Loucy (cell line): Measurements from ENCODE around the gene OS9.

Experiments used
- H2AFZ ChIP-seq: fragments of 200-600 bp; sonication (generic); 2 replicates; pipeline ENCODE4 v1.6.0; 2016; ENCODE audit warnings: antibody characterized with exemption, mild to moderate bottlenecking, low read length, moderate library complexity
- H3F3A ChIP-seq: fragments of 200-600 bp; 2 replicates; pipeline ENCODE4 v1.6.0; 2016; ENCODE audit warnings: antibody characterized with exemption, low read depth, mild to moderate bottlenecking
- H3K27me3 ChIP-seq: fragments of 200-600 bp; sonication (generic); 2 replicates; pipeline ENCODE4 v1.6.1; 2014; ENCODE audit warnings: low read length, mild to moderate bottlenecking; ENCODE audit not compliant: insufficient read depth, poor library complexity, severe bottlenecking
- H3K36me3 ChIP-seq: fragments of 200-600 bp; sonication (generic); 2 replicates; pipeline ENCODE4 v1.6.1; 2016; ENCODE audit warnings: low read length; ENCODE audit not compliant: insufficient read depth
- H3K4me1 ChIP-seq: fragments of 200-600 bp; sonication (generic); 2 replicates; pipeline ENCODE4 v1.5.1; 2014; ENCODE audit warnings: low read length, mild to moderate bottlenecking; ENCODE audit not compliant: insufficient read depth, poor library complexity, severe bottlenecking
- H3K4me2 ChIP-seq: fragments of 200-600 bp; sonication (generic); 2 replicates; pipeline ENCODE4 v1.6.0; 2014; ENCODE audit warnings: antibody characterized with exemption, low read length, low read depth, mild to moderate bottlenecking; ENCODE audit not compliant: poor library complexity, severe bottlenecking
- H3K4me3 ChIP-seq: fragments of 200-600 bp; sonication (generic); 2 replicates; pipeline ENCODE4 v1.5.1; 2014; ENCODE audit warnings: low read length, mild to moderate bottlenecking, mixed read lengths; ENCODE audit not compliant: poor library complexity, severe bottlenecking
- H3K79me2 ChIP-seq: fragments of 200-600 bp; sonication (generic); 2 replicates; pipeline ENCODE4 v1.6.1; 2014; ENCODE audit warnings: low read length; ENCODE audit not compliant: insufficient read depth
- H3K9ac ChIP-seq: fragments of 200-600 bp; sonication (generic); 2 replicates; pipeline ENCODE4 v1.6.0; 2014; ENCODE audit warnings: mild to moderate bottlenecking, low read depth, low read length, moderate library complexity; ENCODE audit not compliant: poor library complexity, severe bottlenecking
- H3K9me2 ChIP-seq: fragments of 200-600 bp; sonication (generic); replicated peaks from 2 replicates; pipeline ENCODE4 v1.6.1; 2016; ENCODE audit warnings: low read depth, low read length, mixed read lengths
- H3K9me3 ChIP-seq: fragments of 200-600 bp; sonication (generic); 2 replicates; pipeline ENCODE4 v1.6.1; 2014; ENCODE audit warnings: mild to moderate bottlenecking, antibody characterized with exemption, low read length, low read depth; ENCODE audit not compliant: insufficient read depth
- H4K20me1 ChIP-seq: fragments of 200-600 bp; sonication (generic); 2 replicates; pipeline ENCODE4 v1.6.0; 2014; ENCODE audit warnings: antibody characterized with exemption, low read length, mild to moderate bottlenecking; ENCODE audit not compliant: insufficient read depth, poor library complexity, severe bottlenecking
- EZH2phosphoT487 ChIP-seq: fragments of 200-600 bp; IDR thresholded peaks from 2 replicates; pipeline ENCODE4 v1.6.1; 2018; ENCODE audit warnings: antibody characterized with exemption, mild to moderate bottlenecking, moderate library complexity, borderline replicate concordance
- TF ChIP-seq, protein P1 (sequence below): fragments of 200-600 bp; sonication (generic); conservative IDR thresholded peaks from 2 replicates; pipeline ENCODE4 v1.5.1; 2014; ENCODE audit warnings: mild to moderate bottlenecking, antibody characterized with exemption, low read length

Gene OS9

DNA sequence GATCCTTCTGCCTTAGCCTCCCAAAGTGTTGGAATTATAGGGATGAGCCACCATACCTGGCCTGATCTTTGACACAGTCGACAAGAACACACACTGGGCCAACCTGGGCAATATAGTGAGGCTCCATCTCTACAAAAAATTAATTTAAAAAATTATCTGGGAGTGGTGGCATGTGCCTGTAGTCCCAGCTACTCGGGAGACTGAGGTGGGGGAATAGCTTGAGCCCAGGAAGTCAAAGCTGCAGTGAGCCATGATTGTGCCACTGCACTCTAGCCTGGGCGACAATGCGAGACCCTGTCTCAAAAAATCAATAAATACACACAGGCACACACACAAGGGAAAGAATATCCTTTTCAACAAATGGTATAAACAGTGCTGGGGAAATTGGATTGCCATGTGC, 6.1 kb upstream of the OS9 start:
- no peak overlapping the region for H2AFZ ChIP-seq
- H3K27me3 ChIP-seq, result no peaks in the 10 kb centered on the region
- no peaks in the 10 kb centered on the region for H3K9me3 ChIP-seq
- no peaks in the 10 kb centered on the region for H3K36me3 ChIP-seq
- TF ChIP-seq EZH2phosphoT487, result no peak
- TF ChIP-seq, protein P1, sequence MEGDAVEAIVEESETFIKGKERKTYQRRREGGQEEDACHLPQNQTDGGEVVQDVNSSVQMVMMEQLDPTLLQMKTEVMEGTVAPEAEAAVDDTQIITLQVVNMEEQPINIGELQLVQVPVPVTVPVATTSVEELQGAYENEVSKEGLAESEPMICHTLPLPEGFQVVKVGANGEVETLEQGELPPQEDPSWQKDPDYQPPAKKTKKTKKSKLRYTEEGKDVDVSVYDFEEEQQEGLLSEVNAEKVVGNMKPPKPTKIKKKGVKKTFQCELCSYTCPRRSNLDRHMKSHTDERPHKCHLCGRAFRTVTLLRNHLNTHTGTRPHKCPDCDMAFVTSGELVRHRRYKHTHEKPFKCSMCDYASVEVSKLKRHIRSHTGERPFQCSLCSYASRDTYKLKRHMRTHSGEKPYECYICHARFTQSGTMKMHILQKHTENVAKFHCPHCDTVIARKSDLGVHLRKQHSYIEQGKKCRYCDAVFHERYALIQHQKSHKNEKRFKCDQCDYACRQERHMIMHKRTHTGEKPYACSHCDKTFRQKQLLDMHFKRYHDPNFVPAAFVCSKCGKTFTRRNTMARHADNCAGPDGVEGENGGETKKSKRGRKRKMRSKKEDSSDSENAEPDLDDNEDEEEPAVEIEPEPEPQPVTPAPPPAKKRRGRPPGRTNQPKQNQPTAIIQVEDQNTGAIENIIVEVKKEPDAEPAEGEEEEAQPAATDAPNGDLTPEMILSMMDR, result no peak
- no peak overlapping the region for H3K4me2 ChIP-seq
- H3K9ac ChIP-seq, result no peak overlapping the region
- no peak overlapping the region for H3K4me3 ChIP-seq
- H3K79me2 ChIP-seq, result no peaks in the 10 kb centered on the region
- H3K9me2 ChIP-seq, result no peaks in the 10 kb centered on the region
- no peaks in the 10 kb centered on the region for H3K4me1 ChIP-seq
- no peaks in the 10 kb centered on the region for H3F3A ChIP-seq
- H4K20me1 ChIP-seq, result no peaks in the 10 kb centered on the region

DNA sequence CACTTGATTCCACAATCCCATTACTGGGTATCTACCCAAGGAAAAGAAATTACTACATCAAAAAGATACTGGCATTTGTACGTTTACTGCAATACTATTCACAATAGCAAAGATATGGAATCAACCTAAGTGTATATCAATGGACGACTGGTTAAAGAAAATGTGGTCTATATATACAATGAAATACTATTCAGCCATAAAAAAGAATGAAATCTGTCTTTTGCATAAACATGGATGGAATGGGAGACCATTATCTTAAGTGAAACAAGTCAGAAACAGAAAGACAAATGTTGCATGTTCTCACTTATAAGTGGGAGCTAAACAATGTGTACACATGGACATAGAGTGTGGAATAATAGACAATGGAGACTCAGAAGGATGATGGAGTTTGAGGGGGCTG, 5.0 kb upstream of the OS9 start:
- TF ChIP-seq EZH2phosphoT487, result no peak
- TF ChIP-seq, protein P1, result no peak

DNA sequence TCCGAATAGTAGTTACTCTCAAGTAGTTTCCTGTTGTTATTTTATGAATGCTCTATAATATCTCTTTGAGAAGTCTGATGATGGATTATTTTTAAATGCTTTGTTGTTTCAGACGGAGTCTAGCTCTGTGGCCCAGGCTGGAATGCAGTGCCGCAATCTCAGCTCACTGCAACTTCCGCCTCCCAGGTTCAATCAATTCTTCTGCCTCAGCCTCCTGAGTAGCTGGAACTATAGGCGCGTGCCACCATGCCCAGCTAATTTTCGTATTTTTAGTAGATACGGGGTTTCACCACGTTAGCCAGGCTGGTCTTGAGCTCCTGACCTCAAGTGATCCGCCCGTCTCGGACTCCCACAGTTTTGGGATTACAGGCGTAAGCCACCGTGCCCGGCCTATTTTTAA, 1.4 kb upstream of the OS9 start:
- Histone ChIP-seq H3K79me2 (peaks cover 22% of the 10 kb centered on the region), H2AFZ (no peak overlapping the region), H3K4me2 (no peak overlapping the region), H3F3A (no peaks in the 10 kb centered on the region), H3K4me3 (no peak overlapping the region), H4K20me1 (peaks cover 7% of the 10 kb centered on the region), H3K9ac (no peak overlapping the region), H3K36me3 (peaks cover 10% of the 10 kb centered on the region; the same call in 1 of the 2 replicates), H3K9me3 (no peaks in the 10 kb centered on the region), H3K9me2 (no peaks in the 10 kb centered on the region), H3K4me1 (peaks cover 8% of the 10 kb centered on the region), H3K27me3 (no peaks in the 10 kb centered on the region)
- TF ChIP-seq, protein P1, result no peak
- TF ChIP-seq EZH2phosphoT487, result no peak

More for the DNA sequence above, 5.0 kb upstream of the OS9 start:
- Histone ChIP-seq H3K9me3 (no peaks in the 10 kb centered on the region), H3K9me2 (no peaks in the 10 kb centered on the region), H3K4me2 (no peak overlapping the region), H3K4me3 (no peak overlapping the region), H4K20me1 (no peaks in the 10 kb centered on the region), H3K4me1 (no peaks in the 10 kb centered on the region), H3K36me3 (no peaks in the 10 kb centered on the region), H3F3A (no peaks in the 10 kb centered on the region), H3K79me2 (no peaks in the 10 kb centered on the region), H3K9ac (no peak overlapping the region), H3K27me3 (no peaks in the 10 kb centered on the region), H2AFZ (no peak overlapping the region)
